Vagina (tissue), 2 donors: ENCODE results near the gene GPR176. TPM values are rescaled to one million over a fixed set of nuclear protein-coding genes. Genes with fewer than 3 reads are reported as not detected.

Source experiments
- DNase-seq, 2 donors: peaks; one replicate each; pipeline ENCODE4 v3.0.0-alpha.2; 2017; ENCODE audit errors: extremely low spot score in 2 of 2
- H3K27ac ChIP-seq: fragments of 200-600 bp; sonication (generic); one replicate; pipeline ENCODE4 v1.5.1; 2019
- H3K27me3 ChIP-seq: fragments of 200-600 bp; sonication (generic); one replicate; pipeline ENCODE4 v1.5.1; 2019
- H3K36me3 ChIP-seq, 2 donors: fragments of 200-600 bp; sonication (generic); one replicate each; pipeline ENCODE4 v1.5.1; 2017 to 2019
- H3K4me1 ChIP-seq: fragments of 200-600 bp; sonication (generic); one replicate; pipeline ENCODE4 v1.5.1; 2019
- H3K4me3 ChIP-seq, 2 donors: fragments of 200-600 bp; sonication (generic); 1 replicate in 1 of 2; 2 replicates in 1 of 2; pipeline ENCODE4 v1.5.1; 2016 to 2019
- H3K9me3 ChIP-seq: fragments of 200-600 bp; sonication (generic); one replicate; pipeline ENCODE4 v1.5.1; 2019
- CTCF ChIP-seq, 3 experiments: fragments of 450-650 bp in 2 of 3; fragments of 200-600 bp in 1 of 3; sonication (generic) in 1 of 3; IDR thresholded peaks; one replicate each; pipeline ENCODE4 v1.5.1; 2017 to 2019; ENCODE audit warnings: antibody characterized with exemption in 3 of 3, mild to moderate bottlenecking in 2 of 3, moderate library complexity in 2 of 3
- POLR2A ChIP-seq, 2 donors: fragments of 450-650 bp; IDR thresholded peaks; one replicate each; pipeline ENCODE4 v1.6.1; 2017; ENCODE audit warnings: antibody characterized with exemption in 2 of 2, mild to moderate bottlenecking in 2 of 2, moderate library complexity in 2 of 2
- POLR2AphosphoS5 ChIP-seq, 2 donors: sonication (generic); formaldehyde crosslinking; IDR thresholded peaks; one replicate each; pipeline ENCODE4 v1.9.0; 2017; ENCODE audit warnings: antibody characterized with exemption in 2 of 2, mild to moderate bottlenecking in 2 of 2, low read depth in 1 of 2; ENCODE audit not compliant: insufficient read depth in 1 of 2
- intact Hi-C: fragments of 100-400 bp; cut with DNase I; formaldehyde crosslinking; loops from one replicate; pipeline ENCODE4 v1.15.1; 2023
- total RNA-seq: library from RNA; depleted of rRNA; stranded (reverse); fragments of >200 nt; gene quantifications from one replicate; pipeline ENCODE4 v1.2.3, GENCODE V29; 2016

GPR176 gene
- total RNA-seq, 1 donor from 2014 or later: 5.4 TPM

- intact Hi-C loops: no loop called here
- no peak overlapping the region for H3K4me3 ChIP-seq
- no peak for DNase-seq
- H3K9me3 ChIP-seq: no peaks in the 10 kb centered on the region
- no peak overlapping the region for H3K27ac ChIP-seq
- TF ChIP-seq POLR2A (IDR thresholded peaks at IDR 0.05) (no peak), POLR2AphosphoS5 (IDR thresholded peaks at IDR 0.05; ENCODE audit: insufficient read depth in 1 of 2, low read depth in 1 of 2) (no peak), CTCF (IDR thresholded peaks at IDR 0.05) (no peak)
- H3K4me1 ChIP-seq: peaks cover 9% of the 10 kb centered on the region
- H3K36me3 ChIP-seq: peaks cover 6 to 45% of the 10 kb centered on the region in 2 donors
- H3K27me3 ChIP-seq: no peaks in the 10 kb centered on the region
These were observed 24.7 kb upstream of the GPR176 start for GRCh38 chr15:39944726-39945125.

- Histone ChIP-seq H3K27me3 (no peaks in the 10 kb centered on the region), H3K27ac (no peak overlapping the region), H3K4me1 (peaks cover 21% of the 10 kb centered on the region), H3K36me3 (peaks cover 6 to 45% of the 10 kb centered on the region in 2 donors), H3K9me3 (no peaks in the 10 kb centered on the region), H3K4me3 (no peak overlapping the region)
- DNase-seq: no peak
- TF ChIP-seq POLR2AphosphoS5 (IDR thresholded peaks at IDR 0.05; ENCODE audit: insufficient read depth in 1 of 2, low read depth in 1 of 2) (no peak), POLR2A (IDR thresholded peaks at IDR 0.05) (no peak), CTCF (IDR thresholded peaks at IDR 0.05) (no peak)
- intact Hi-C loops: no loop called here
These were observed 22.7 kb upstream of the GPR176 start for GRCh38 chr15:39942753-39943150.

GRCh38 chr15:39942101-39942752 lies 22.2 kb upstream of the GPR176 start:
- Histone ChIP-seq H3K36me3 (peaks cover 6 to 45% of the 10 kb centered on the region in 2 donors), H3K27me3 (no peaks in the 10 kb centered on the region), H3K9me3 (no peaks in the 10 kb centered on the region), H3K4me3 (no peak overlapping the region), H3K27ac (no peak overlapping the region), H3K4me1 (peaks cover 23% of the 10 kb centered on the region)
- DNase-seq: no peak
- TF ChIP-seq POLR2A (IDR thresholded peaks at IDR 0.05) (no peak), CTCF (IDR thresholded peaks at IDR 0.05) (no peak)
- intact Hi-C loops: no loop called here

- Histone ChIP-seq H3K36me3 (peaks cover 0 to 29% of the 10 kb centered on the region in 2 donors), H3K4me1 (peaks cover 47% of the 10 kb centered on the region), H3K27ac (no peak overlapping the region), H3K9me3 (no peaks in the 10 kb centered on the region), H3K27me3 (no peaks in the 10 kb centered on the region), H3K4me3 (no peak overlapping the region)
- TF ChIP-seq POLR2AphosphoS5 (IDR thresholded peaks at IDR 0.05; ENCODE audit: insufficient read depth in 1 of 2, low read depth in 1 of 2) (no peak), POLR2A (IDR thresholded peaks at IDR 0.05) (no peak), CTCF (IDR thresholded peaks at IDR 0.05) (no peak)
- intact Hi-C loops: no loop called here
- no peak for DNase-seq
These were observed 19.7 kb upstream of the GPR176 start for GRCh38 chr15:39939487-39940452.
